ENCODE measurements around the gene ALOX5.

Gene ALOX5

GRCh38 chr10:45450866-45451265 is 76.8 kb downstream of the ALOX5 start:
- DNase-seq (ENCODE audit: low read depth) = no peak
- TF ChIP-seq CTCF (IDR thresholded peaks at IDR 0.05; ENCODE audit: insufficient read depth, low read depth, low read length, missing control alignments) = no peak
- H3K4me3 ChIP-seq (ENCODE audit: low read depth, low read length) = no peak overlapping the region

DNA sequence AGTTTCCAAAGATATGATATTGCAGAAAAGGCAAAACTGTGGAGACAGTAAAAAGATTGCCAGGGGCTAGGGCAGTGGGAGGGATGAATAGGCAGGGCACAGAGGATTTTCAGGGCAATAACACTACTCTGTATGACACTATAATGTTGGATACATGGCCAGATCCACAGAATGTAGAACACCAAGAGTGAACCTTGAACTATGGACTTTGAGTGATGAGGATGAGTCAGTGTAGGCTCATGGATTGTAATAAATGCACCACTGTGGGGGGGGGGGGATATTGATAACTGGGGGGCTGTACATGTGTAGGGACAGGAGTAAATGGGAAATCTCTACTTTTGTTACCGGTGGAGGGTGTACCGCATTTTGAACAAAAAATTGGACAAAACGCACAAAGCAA is 77.4 kb downstream of the ALOX5 start:
- no peak for TF ChIP-seq CTCF (IDR thresholded peaks at IDR 0.05; ENCODE audit: insufficient read depth, low read depth, low read length, missing control alignments)
- no peak for DNase-seq (ENCODE audit: low read depth)
- H3K4me3 ChIP-seq (ENCODE audit: low read depth, low read length) = no peak overlapping the region

GRCh38 chr10:45452268-45452667 is 78.3 kb downstream of the ALOX5 start:
- no peak overlapping the region for H3K4me3 ChIP-seq (ENCODE audit: low read depth, low read length)
- no peak for TF ChIP-seq CTCF (IDR thresholded peaks at IDR 0.05; ENCODE audit: insufficient read depth, low read depth, low read length, missing control alignments)
- DNase-seq (ENCODE audit: low read depth) = no peak

DNA sequence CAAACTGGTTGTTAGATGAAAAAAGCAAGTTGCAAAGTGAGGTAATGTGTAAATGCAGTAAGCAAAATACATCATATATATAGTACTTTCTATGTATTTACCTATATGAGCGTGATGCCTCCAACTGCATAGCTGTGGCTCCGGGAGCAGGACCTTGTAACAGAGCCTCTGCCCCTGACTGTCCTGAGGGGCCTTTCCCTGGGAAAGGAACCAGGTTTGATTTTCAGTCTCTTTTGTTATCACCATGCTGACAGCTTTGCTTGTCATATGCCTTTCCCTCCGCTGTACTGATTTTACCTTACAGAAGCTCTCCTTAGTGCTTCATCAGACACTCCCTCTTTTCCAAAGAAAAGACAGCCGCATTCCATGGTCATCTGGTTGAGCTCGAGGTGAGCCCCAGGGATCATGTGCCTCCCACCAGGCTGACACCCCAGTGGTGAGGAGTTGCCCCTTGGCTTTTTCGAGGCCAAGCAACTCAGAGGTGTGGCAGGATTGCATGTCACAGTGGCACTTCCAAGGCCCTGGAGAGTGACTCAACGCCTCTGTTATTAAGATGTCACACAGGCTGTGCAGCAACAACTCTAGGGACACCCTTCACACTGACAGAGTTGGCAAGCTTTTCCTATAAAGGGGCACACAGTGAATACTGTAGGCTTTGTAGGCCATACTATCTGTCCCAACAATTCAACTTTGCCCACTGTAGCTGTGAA is 78.9 kb downstream of the ALOX5 start:
- no peak for DNase-seq (ENCODE audit: low read depth)
- H3K4me3 ChIP-seq (ENCODE audit: low read depth, low read length) = no peak overlapping the region
- no peak for TF ChIP-seq CTCF (IDR thresholded peaks at IDR 0.05; ENCODE audit: insufficient read depth, low read depth, low read length, missing control alignments)

- no peak overlapping the region for H3K4me3 ChIP-seq (ENCODE audit: low read depth, low read length)
- TF ChIP-seq CTCF (IDR thresholded peaks at IDR 0.05; ENCODE audit: insufficient read depth, low read depth, low read length, missing control alignments) = no peak
- no peak for DNase-seq (ENCODE audit: low read depth)
Observed at GRCh38 chr10:45453639-45454255, 79.7 kb downstream of the ALOX5 start.

DNA sequence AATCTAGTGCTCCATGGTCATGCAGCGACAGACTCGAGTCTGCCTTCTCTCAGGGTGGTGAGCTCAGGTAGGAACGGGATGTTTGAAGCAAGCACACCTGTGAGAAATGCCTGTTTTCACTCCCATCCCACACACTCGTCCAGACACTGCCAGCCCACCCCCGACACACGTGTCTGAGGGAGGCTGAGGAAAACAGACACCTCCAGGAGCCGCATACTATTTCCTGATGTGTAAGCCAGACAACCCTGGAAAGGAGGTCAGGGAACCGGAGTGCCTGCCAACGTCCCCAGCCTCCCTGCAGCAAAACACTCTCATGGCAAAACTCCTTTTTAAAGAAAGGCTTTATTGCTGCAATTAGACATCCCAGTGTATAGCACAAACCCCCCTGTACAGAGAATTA is 80.2 kb downstream of the ALOX5 start:
- no peak overlapping the region for H3K4me3 ChIP-seq (ENCODE audit: low read depth, low read length)
- TF ChIP-seq CTCF (IDR thresholded peaks at IDR 0.05; ENCODE audit: insufficient read depth, low read depth, low read length, missing control alignments) = no peak
- no peak for DNase-seq (ENCODE audit: low read depth)

DNA sequence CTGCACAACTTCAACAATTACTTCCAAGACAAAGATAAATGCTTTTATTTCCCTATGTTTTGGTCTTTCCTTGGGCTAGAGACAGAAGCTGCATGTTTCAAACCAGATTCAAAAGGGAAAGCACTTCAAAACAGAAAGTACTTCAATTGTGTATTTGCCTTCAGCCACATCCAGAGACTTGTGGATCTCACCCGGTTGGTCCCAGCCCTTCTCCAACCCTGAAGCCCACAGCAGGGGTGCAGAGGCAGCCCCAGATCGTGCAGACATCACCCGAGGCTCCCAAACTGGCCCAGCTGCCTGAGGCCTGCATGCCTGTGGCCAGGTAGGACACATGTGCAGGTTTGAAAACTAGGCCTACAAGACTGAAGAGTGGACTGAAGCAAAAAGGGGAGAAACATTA is 80.8 kb downstream of the ALOX5 start:
- H3K4me3 ChIP-seq (ENCODE audit: low read depth, low read length) = peak overlapping the region; percentile 9
- TF ChIP-seq CTCF (IDR thresholded peaks at IDR 0.05; ENCODE audit: insufficient read depth, low read depth, low read length, missing control alignments) = no peak
- DNase-seq (ENCODE audit: low read depth) = peak; percentile 46
